Sigmoid colon (tissue), 4 donors: ENCODE data around the gene GMDS.

Experiments used
- CTCF ChIP-seq, 4 experiments: fragments of 450-650 bp in 3 of 4; fragments of 200-600 bp in 1 of 4; IDR thresholded peaks; one replicate each; pipeline ENCODE4 v1.5.1; 2016 to 2019; ENCODE audit warnings: antibody characterized with exemption in 4 of 4, mild to moderate bottlenecking in 3 of 4, moderate library complexity in 2 of 4
- EP300 ChIP-seq, 4 donors: sonication (generic); formaldehyde crosslinking; IDR thresholded peaks; one replicate each; pipeline ENCODE4 v1.6.1; 2017; ENCODE audit warnings: antibody characterized with exemption in 4 of 4
- POLR2A ChIP-seq, 2 donors: fragments of 450-650 bp; IDR thresholded peaks; one replicate each; pipeline ENCODE4 v1.6.1; 2016; ENCODE audit warnings: antibody characterized with exemption in 2 of 2, mild to moderate bottlenecking in 2 of 2, moderate library complexity in 2 of 2
- POLR2AphosphoS5 ChIP-seq, 4 donors: sonication (generic); formaldehyde crosslinking; IDR thresholded peaks; one replicate each; pipeline ENCODE4 v1.6.1; 2017; ENCODE audit warnings: antibody characterized with exemption in 4 of 4

GRCh38 chr6:1946583-1946982 is 298.8 kb downstream of the GMDS start:
- TF ChIP-seq CTCF (IDR thresholded peaks at IDR 0.05): no peak
- TF ChIP-seq EP300 (IDR thresholded peaks at IDR 0.05): no peak
- TF ChIP-seq POLR2A (IDR thresholded peaks at IDR 0.05): no peak
- no peak for TF ChIP-seq POLR2AphosphoS5 (IDR thresholded peaks at IDR 0.05)
